CD14-positive monocyte (primary cell): ENCODE measurements around the gene HAND1. TPM values are rescaled to one million over a fixed set of nuclear protein-coding genes. Genes with fewer than 3 reads are reported as not detected.

Experiments used
- DNase-seq, 3 donors: peaks; one replicate each; pipeline ENCODE4 v3.0.0-alpha.2; 2011 to 2022
- H2AFZ ChIP-seq: 2 replicates; pipeline ENCODE4 v1.6.0; 2012; ENCODE audit warnings: mild to moderate bottlenecking, low read depth, low read length, inconsistent platforms; ENCODE audit not compliant: insufficient read depth, poor library complexity, severe bottlenecking
- H3K27ac ChIP-seq, 2 donors: 1 replicate in 1 of 2; 2 replicates in 1 of 2; pipeline ENCODE4 v1.5.1; 2012 to 2013; ENCODE audit warnings: low read length in 2 of 2, control low read depth in 1 of 2, inconsistent platforms in 1 of 2, low read depth in 1 of 2, mild to moderate bottlenecking in 1 of 2
- H3K27me3 ChIP-seq, 2 donors: one replicate each; pipeline versions ENCODE4 v1.6.0 to v1.6.1; 2011 to 2013; ENCODE audit warnings: low read length in 2 of 2; ENCODE audit not compliant: control insufficient read depth in 2 of 2, insufficient read depth in 2 of 2
- H3K36me3 ChIP-seq, 2 donors: replicated peaks in 1 of 2; 1 replicate in 1 of 2; 2 replicates in 1 of 2; pipeline versions ENCODE4 v1.5.1 to v1.6.1; 2012 to 2013; ENCODE audit warnings: low read length in 2 of 2, control low read depth in 1 of 2, inconsistent platforms in 1 of 2, mild to moderate bottlenecking in 1 of 2; ENCODE audit not compliant: insufficient read depth in 2 of 2, control insufficient read depth in 1 of 2
- H3K4me1 ChIP-seq, 2 donors: 1 replicate in 1 of 2; 2 replicates in 1 of 2; pipeline versions ENCODE4 v1.5.1 to v1.6.1; 2012 to 2013; ENCODE audit warnings: low read length in 2 of 2, control low read depth in 1 of 2, inconsistent platforms in 1 of 2, mild to moderate bottlenecking in 1 of 2, moderate library complexity in 1 of 2; ENCODE audit not compliant: insufficient read depth in 2 of 2, control insufficient read depth in 1 of 2
- H3K4me2 ChIP-seq: replicated peaks from 2 replicates; pipeline ENCODE3; 2012; ENCODE audit warnings: low read length, moderate library complexity, mild to moderate bottlenecking; ENCODE audit not compliant: poor library complexity, severe bottlenecking; ENCODE audit errors: extremely low read depth
- H3K4me3 ChIP-seq, 3 experiments: fragments of 200-600 bp in 1 of 3; sonication (generic) in 1 of 3; replicated peaks in 1 of 3; 1 replicate in 2 of 3; 2 replicates in 1 of 3; pipeline ENCODE4 v1.5.1; 2011 to 2013; ENCODE audit warnings: low read length in 3 of 3, mild to moderate bottlenecking in 3 of 3, control low read depth in 2 of 3, low read depth in 2 of 3, inconsistent platforms in 1 of 3, moderate library complexity in 1 of 3
- H3K79me2 ChIP-seq: 2 replicates; pipeline ENCODE4 v1.6.0; 2012; ENCODE audit warnings: mild to moderate bottlenecking, control low read depth, inconsistent platforms, low read length, moderate library complexity; ENCODE audit not compliant: insufficient read depth
- H3K9ac ChIP-seq: 2 replicates; pipeline ENCODE4 v1.6.0; 2017; ENCODE audit warnings: low read length, mild to moderate bottlenecking; ENCODE audit not compliant: insufficient read depth, poor library complexity, severe bottlenecking
- H3K9me3 ChIP-seq, 2 donors: replicated peaks in 1 of 2; 1 replicate in 1 of 2; 2 replicates in 1 of 2; pipeline versions ENCODE4 v1.5.1 to v1.6.1; 2012 to 2013; ENCODE audit warnings: low read length in 2 of 2, control low read depth in 1 of 2; ENCODE audit not compliant: control insufficient read depth in 1 of 2, insufficient read depth in 1 of 2
- H4K20me1 ChIP-seq: 2 replicates; pipeline ENCODE4 v1.6.0; 2012; ENCODE audit warnings: mild to moderate bottlenecking, low read length, control low read depth, moderate library complexity; ENCODE audit not compliant: insufficient read depth
- H3K27ac Mint-ChIP-seq, 7 donors: one replicate each; pipeline ENCODE4 v1.8.0; 2020; ENCODE audit warnings: mild to moderate bottlenecking in 7 of 7, mixed read lengths in 7 of 7, moderate library complexity in 6 of 7, inconsistent platforms in 2 of 7
- H3K27me3 Mint-ChIP-seq, 3 donors: one replicate each; pipeline ENCODE4 v1.8.0; 2021 to 2022; ENCODE audit warnings: low read depth in 3 of 3, mild to moderate bottlenecking in 3 of 3, mixed read lengths in 3 of 3, moderate library complexity in 3 of 3, inconsistent platforms in 1 of 3
- H3K36me3 Mint-ChIP-seq, 2 donors: one replicate each; pipeline ENCODE4 v1.8.0; 2020; ENCODE audit warnings: mixed read lengths in 2 of 2, inconsistent platforms in 1 of 2, mild to moderate bottlenecking in 1 of 2
- H3K4me1 Mint-ChIP-seq: one replicate; pipeline ENCODE4 v1.8.0; 2020; ENCODE audit warnings: mild to moderate bottlenecking, mixed read lengths
- H3K4me3 Mint-ChIP-seq, 2 donors: one replicate each; pipeline ENCODE4 v1.8.0; 2020; ENCODE audit warnings: mild to moderate bottlenecking in 2 of 2, mixed read lengths in 2 of 2, moderate library complexity in 1 of 2
- H3K9me3 Mint-ChIP-seq, 7 donors: one replicate each; pipeline ENCODE4 v1.8.0; 2020 to 2022; ENCODE audit warnings: mixed read lengths in 7 of 7, mild to moderate bottlenecking in 6 of 7, moderate library complexity in 6 of 7, inconsistent platforms in 2 of 7
- CTCF ChIP-seq: fragments of 200-600 bp; IDR thresholded peaks from one replicate; pipeline ENCODE4 v1.8.0; 2022; ENCODE audit warnings: antibody characterized with exemption, mild to moderate bottlenecking
- WGBS: methylation state at CpG from one replicate; pipeline ENCODE4 v1.1.5; 2013; ENCODE audit warnings: missing lambda C conversion rate; ENCODE audit not compliant: insufficient coverage; 5-methylcytosine and 5-hydroxymethylcytosine counted together
- intact Hi-C, 2 donors: fragments of 100-400 bp; cut with micrococcal nuclease; formaldehyde crosslinking; loops; one replicate each; pipeline versions ENCODE4 v1.15.0 to v1.15.1; 2023
- polyA plus RNA-seq, 3 donors: library from polyadenylated mRNA; depleted of rRNA in 1 of 3; unstranded in 2 of 3; stranded (reverse) in 1 of 3; fragments of 300-500 nt in 2 of 3; fragments of >200 nt in 1 of 3; fragmentation: Illumina TruSeq in 2 of 3; gene quantifications; 1 replicate in 2 of 3; 2 replicates in 1 of 3; pipeline ENCODE4 v1.2.3, GENCODE V29; 2012 to 2021

The HAND1 gene
- polyA plus RNA-seq, 3 donors, result not detected

GRCh38 chr5:154429341-154429740 is 48.7 kb downstream of the HAND1 start:
- Mint-ChIP-seq H3K4me3 (no peak overlapping the region), H3K4me1 (no peaks in the 10 kb centered on the region), H3K36me3 (peaks cover 9 to 23% of the 10 kb centered on the region in 2 donors), H3K27me3 (peaks cover 0 to 3% (median 0%) of the 10 kb centered on the region in 3 donors), H3K9me3 (peaks cover 0 to 2% (median 0%) of the 10 kb centered on the region in 7 donors), H3K27ac (peak overlapping the region in 1 of 7 donors; percentile 5)
- Histone ChIP-seq H3K27ac (no peak overlapping the region), H3K36me3 (no peaks in the 10 kb centered on the region), H3K27me3 (no peaks in the 10 kb centered on the region), H3K4me2 (no peak overlapping the region), H3K4me3 (no peak overlapping the region), H4K20me1 (no peaks in the 10 kb centered on the region), H2AFZ (no peak overlapping the region), H3K9ac (no peak overlapping the region), H3K79me2 (no peaks in the 10 kb centered on the region), H3K9me3 (no peaks in the 10 kb centered on the region), H3K4me1 (no peaks in the 10 kb centered on the region)
- WGBS, result 92% methylated on average over 1 of the region's 1 CpG
- intact Hi-C loops, result no loop called here
- DNase-seq, result no peak
- no peak for TF ChIP-seq CTCF

GRCh38 chr5:154428208-154428607 is 49.8 kb downstream of the HAND1 start:
- no peak for TF ChIP-seq CTCF
- H3K4me3 Mint-ChIP-seq, result no peak overlapping the region
- Histone ChIP-seq H3K4me1 (no peaks in the 10 kb centered on the region), H3K27me3 (no peaks in the 10 kb centered on the region), H3K9ac (no peak overlapping the region), H3K27ac (no peak overlapping the region), H4K20me1 (no peaks in the 10 kb centered on the region), H2AFZ (no peak overlapping the region), H3K4me2 (no peak overlapping the region), H3K79me2 (no peaks in the 10 kb centered on the region), H3K9me3 (no peaks in the 10 kb centered on the region), H3K4me3 (no peak overlapping the region), H3K36me3 (no peaks in the 10 kb centered on the region)
- intact Hi-C loops, result no loop called here
- WGBS, result no CpG with 5 or more reads among the region's 3 CpGs
- peaks cover 0 to 3% (median 0%) of the 10 kb centered on the region in 3 donors for H3K27me3 Mint-ChIP-seq
- DNase-seq, result no peak
- peaks cover 0 to 3% (median 2%) of the 10 kb centered on the region in 7 donors for H3K9me3 Mint-ChIP-seq
- no peak overlapping the region for H3K27ac Mint-ChIP-seq
- H3K36me3 Mint-ChIP-seq, result peaks cover 4 to 24% of the 10 kb centered on the region in 2 donors
- H3K4me1 Mint-ChIP-seq, result no peaks in the 10 kb centered on the region

Other genes starting within 250 kb of the HAND1 start
- gene SAP30L, start 32.2 kb downstream of the HAND1 start, polyA plus RNA-seq, result 10 to 100 TPM; 21.1 to 36.1 (median 29.4) TPM